GM12892 (cell line): ENCODE results near the gene GIGYF1.
A peak's percentile ranks its signal among the peaks of the same experiment; 100 is the strongest.
"Not testable (repeated sequence)": the region's sequence is repeated elsewhere in the genome, so short reads cannot be mapped to it uniquely, and the experiment has no call there.

Experiments used
- DNase-seq: peaks from one replicate; pipeline ENCODE4 v3.0.0; 2011; ENCODE audit not compliant: insufficient read length
- FAIRE-seq: peaks from 2 replicates; lab custom pipeline; 2011; peaks lifted over from hg19 to GRCh38; lab: Jason Lieb, UNC
- POLR2A ChIP-seq: IDR thresholded peaks from 2 replicates; pipeline ENCODE4 v1.6.1; 2011; ENCODE audit warnings: low read depth, low read length, control low read depth
- POLR2AphosphoS5 ChIP-seq: IDR thresholded peaks from 2 replicates; pipeline ENCODE4 v1.6.1; 2011; ENCODE audit warnings: low read depth, low read length, control low read depth
- TAF1 ChIP-seq: IDR thresholded peaks from 2 replicates; pipeline ENCODE4 v1.6.1; 2011; ENCODE audit warnings: low read depth, mild to moderate bottlenecking, control low read depth, low read length, borderline replicate concordance

The GIGYF1 gene

DNA sequence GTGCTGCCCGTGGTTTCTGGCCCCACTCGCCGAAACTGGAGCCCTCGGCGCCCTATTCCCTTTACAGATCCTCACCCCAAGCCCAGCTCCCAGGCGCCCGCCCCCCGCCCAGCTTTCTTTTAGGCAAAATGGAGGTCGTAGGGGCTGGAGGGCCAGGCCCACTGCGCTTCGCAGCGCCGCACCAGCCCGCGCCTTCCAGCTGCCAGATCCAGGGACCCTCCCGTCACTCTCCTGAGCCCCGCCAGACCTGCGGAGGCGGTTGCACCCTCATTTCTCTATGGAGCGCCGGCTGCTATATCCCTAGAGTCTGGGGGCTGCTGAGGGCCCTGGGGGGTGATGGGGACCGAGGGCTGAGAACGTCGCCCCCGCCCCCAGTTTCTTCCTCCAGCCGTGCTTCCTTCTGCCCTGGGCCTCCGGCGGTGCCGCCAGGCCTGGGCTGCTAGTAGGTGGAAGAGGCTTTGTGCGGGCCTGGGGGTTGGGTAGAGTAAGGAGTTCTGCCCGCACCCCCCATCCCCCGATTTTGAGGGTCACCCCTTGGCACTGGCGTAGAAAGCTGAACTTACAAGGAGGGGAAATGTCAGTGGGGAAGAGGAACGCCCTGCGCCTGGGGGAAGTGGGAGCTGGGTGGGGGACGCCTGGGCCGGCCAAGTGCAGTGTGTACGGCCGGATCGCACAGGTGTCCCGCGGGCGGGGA, 19.5 kb downstream of the GIGYF1 start:
- TF ChIP-seq POLR2AphosphoS5 (no peak), POLR2A (no peak), TAF1 (no peak)
- FAIRE-seq (no peak), DNase-seq (peak; percentile 22)

- DNase-seq (peak; percentile 23), FAIRE-seq (no peak)
- TF ChIP-seq POLR2A: no peak
- TF ChIP-seq POLR2AphosphoS5: no peak
Measured at GRCh38 chr7:100673942-100674410, 20.1 kb downstream of the GIGYF1 start.

DNA sequence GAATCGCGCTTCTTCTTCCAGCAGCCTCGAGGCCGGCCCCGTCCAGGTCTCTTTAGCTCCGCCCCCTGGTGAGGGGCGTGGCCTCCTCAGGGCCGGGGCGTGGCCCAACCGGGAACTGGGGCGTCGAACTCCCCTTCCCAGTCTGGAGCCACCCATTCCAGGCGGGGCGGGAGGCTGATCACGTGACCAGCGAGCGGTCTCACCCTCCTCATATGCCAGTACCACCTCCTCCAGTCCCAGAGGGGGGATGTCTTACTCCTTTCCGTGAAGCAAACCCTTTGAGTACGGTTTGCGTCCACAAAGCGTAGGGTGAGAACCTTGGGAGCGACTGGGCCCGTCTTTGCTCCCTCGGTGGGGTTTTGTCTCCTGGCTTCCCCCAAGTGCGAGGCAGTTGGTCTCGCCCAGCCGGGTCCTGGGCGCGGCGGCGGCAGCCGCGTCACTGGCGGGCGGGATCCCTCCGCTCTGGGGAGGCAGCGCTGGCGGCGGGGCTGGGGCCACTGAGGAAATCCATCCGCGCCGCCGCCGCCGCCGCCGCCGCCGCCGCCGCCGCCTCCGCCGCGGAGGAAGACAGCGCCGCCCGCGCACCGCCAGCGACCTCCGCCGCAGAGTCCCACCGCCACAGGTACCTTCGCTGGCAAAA, 20.6 kb downstream of the GIGYF1 start, which contains the start of gene GNB2:
Gene GNB2, plus strand, starts transcription at position 439 of the 640 bp plus-strand sequence. CDS start 2,526 bp downstream, outside the sequence.
- DNase-seq (peak; percentile 90), FAIRE-seq (peak; percentile 99)
- TF ChIP-seq POLR2AphosphoS5 (peak; percentile 54; the same call in 1 of the 2 replicates), POLR2A (peak; percentile 53; the same call in 1 of the 2 replicates), TAF1 (peak; percentile 83; the same call in 1 of the 2 replicates)

- DNase-seq: no peak
- FAIRE-seq: no peak
- TF ChIP-seq POLR2AphosphoS5 (no peak), POLR2A (no peak), TAF1 (no peak)
Measured at GRCh38 chr7:100671353-100672327, 22.4 kb downstream of the GIGYF1 start.

DNA sequence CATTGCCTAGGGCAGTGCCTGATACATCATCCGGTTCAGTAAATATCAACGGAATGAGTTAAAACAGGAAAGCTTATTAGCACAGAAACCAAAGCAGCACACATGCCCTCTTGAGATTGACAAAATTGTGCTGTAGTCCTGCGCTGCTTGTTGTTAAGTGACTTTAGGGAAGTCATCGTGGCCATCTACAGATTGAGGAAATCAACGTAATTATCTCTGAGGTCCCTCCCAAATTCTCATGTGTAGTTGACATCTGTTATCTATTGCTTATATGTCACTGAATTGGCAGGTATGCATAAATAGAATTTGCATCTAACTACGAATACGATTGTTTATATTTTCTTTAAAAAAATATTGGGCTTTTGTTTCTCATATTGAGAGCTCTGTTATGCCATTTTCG, 24.0 kb downstream of the GIGYF1 start:
- DNase-seq (no peak), FAIRE-seq (no peak)
- no peak for TF ChIP-seq POLR2A
- TF ChIP-seq TAF1: no peak
- TF ChIP-seq POLR2AphosphoS5: no peak

DNA sequence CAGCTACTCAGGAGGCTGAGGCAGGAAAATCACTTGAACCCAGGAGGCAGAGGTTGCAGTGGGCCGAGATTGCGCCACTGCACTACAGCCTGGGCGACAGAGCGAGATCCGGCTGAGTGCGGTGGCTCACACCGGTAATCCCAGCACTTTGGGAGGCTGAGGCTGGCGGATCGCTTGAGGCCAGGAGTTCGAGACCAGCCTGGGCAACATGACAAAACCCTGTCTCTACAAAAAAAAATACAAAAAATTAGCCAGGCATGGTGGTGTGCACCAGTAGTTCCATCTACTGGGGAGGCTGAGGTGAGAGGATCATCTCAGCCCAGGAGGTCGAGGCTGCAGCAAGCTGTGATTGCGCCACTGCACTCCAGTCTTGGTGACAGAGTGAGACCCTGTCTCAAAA, 24.9 kb downstream of the GIGYF1 start:
- DNase-seq, FAIRE-seq: not testable (repeated sequence)

- DNase-seq: no peak
- TF ChIP-seq POLR2AphosphoS5 (no peak), TAF1 (no peak)
- FAIRE-seq: no peak
Measured at GRCh38 chr7:100668069-100668449, 26.0 kb downstream of the GIGYF1 start.

GRCh38 chr7:100667331-100668068, 26.6 kb downstream of the GIGYF1 start:
- no peak for TF ChIP-seq TAF1
- no peak for TF ChIP-seq POLR2A
- no peak for TF ChIP-seq POLR2AphosphoS5
- FAIRE-seq (no peak), DNase-seq (no peak)

DNA sequence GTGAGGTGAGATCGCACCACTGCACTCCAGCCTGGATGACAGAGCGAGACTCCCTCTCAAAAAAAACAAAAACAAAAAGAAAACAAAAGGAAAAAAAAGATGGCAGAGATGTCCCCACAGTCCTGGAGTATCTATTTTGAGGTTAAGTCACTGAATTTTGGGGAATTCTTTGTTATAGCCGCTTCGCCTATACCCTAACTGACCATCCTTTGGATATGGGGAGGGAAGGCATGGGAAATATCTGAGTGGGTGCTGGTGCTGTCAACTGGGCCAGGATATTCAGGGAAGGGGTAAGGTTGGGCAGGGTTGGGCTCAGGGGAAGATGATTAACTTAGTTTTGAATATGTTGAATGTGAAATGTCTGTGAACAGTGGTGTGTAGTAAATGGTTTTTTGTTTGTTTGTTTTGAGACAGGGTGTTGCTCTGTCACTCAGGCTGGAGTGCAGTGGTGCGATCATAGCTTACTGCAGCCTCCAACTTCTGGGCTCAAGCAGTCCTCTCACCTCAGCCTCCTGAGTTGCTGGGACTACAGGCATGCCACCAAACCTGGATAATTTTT, 28.8 kb downstream of the GIGYF1 start:
- FAIRE-seq (no peak), DNase-seq (no peak)
- TF ChIP-seq POLR2AphosphoS5 (no peak), POLR2A (no peak), TAF1 (no peak)

DNA sequence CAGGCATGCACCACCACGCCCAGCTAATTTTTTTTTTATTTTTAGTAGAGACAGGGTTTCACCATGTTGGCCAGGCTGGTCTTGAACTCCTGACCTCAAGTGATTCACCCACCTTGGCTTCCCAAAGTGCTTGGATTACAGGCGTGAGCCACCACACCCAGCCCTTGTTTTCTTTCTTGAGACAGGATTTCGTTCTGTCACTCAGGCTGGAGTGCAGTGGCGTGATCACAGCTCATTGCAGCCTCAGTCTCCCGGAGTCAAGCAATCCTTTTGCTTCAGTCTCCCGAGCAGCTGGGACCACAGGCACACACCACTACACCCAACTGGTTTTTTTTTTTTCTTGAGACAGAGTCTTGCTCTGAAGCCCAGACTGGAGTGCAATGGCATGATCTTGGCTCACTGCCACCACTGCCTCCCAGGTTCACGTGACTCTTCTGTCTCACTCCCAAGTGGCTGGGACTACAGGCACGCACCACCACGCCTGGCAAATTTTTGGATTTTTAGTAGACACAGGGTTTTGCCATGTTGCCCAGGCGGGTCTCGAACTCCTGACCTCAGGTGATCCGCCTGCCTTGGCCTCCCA, 31.8 kb downstream of the GIGYF1 start:
- not testable (repeated sequence) for DNase-seq, FAIRE-seq
